Neural progenitor cell (in vitro differentiated cells): ENCODE data around the gene COL13A1. TPM values are rescaled to one million over a fixed set of nuclear protein-coding genes. Genes with fewer than 3 reads are reported as not detected.

ENCODE experiments used
- DNase-seq: peaks from one replicate; pipeline ENCODE4 v3.0.0-alpha.2; 2016; ENCODE audit warnings: low spot score
- H2AFZ ChIP-seq: fragments of 200-600 bp; sonication (generic); replicated peaks from 2 replicates; pipeline ENCODE4 v1.6.1; 2016; ENCODE audit warnings: antibody characterized with exemption
- H3F3A ChIP-seq: fragments of 200-600 bp; sonication (generic); 2 replicates; pipeline ENCODE4 v1.6.1; 2016; ENCODE audit warnings: antibody characterized with exemption, low read depth
- H3K27ac ChIP-seq: fragments of 200-600 bp; sonication (generic); 2 replicates; pipeline ENCODE4 v1.5.1; 2016; ENCODE audit warnings: mild to moderate bottlenecking
- H3K27me3 ChIP-seq: fragments of 200-600 bp; sonication (generic); 2 replicates; pipeline ENCODE4 v1.6.1; 2016; ENCODE audit warnings: mild to moderate bottlenecking, moderate library complexity
- H3K36me3 ChIP-seq: fragments of 200-600 bp; sonication (generic); 2 replicates; pipeline ENCODE4 v1.5.1; 2016
- H3K4me1 ChIP-seq: fragments of 200-600 bp; sonication (generic); 2 replicates; pipeline ENCODE4 v1.6.1; 2016; ENCODE audit warnings: mixed run types
- H3K4me2 ChIP-seq: fragments of 200-600 bp; sonication (generic); 2 replicates; pipeline ENCODE4 v1.6.1; 2016
- H3K4me3 ChIP-seq: fragments of 200-600 bp; sonication (generic); 2 replicates; pipeline ENCODE4 v1.5.1; 2016
- H3K79me2 ChIP-seq: fragments of 200-600 bp; sonication (generic); 2 replicates; pipeline ENCODE4 v1.6.1; 2016; ENCODE audit warnings: low read depth
- H3K9ac ChIP-seq: fragments of 200-600 bp; sonication (generic); 2 replicates; pipeline ENCODE4 v1.6.1; 2016
- H3K9me3 ChIP-seq: fragments of 200-600 bp; sonication (generic); 2 replicates; pipeline ENCODE4 v1.5.1; 2016; ENCODE audit warnings: low read depth
- H4K20me1 ChIP-seq: fragments of 200-600 bp; sonication (generic); 2 replicates; pipeline ENCODE4 v1.6.1; 2016; ENCODE audit warnings: low read depth
- H3K27ac Mint-ChIP-seq: 3 replicates; pipeline ENCODE4 v1.8.0; 2021; ENCODE audit warnings: mixed read lengths
- H3K27me3 Mint-ChIP-seq: 2 replicates; pipeline ENCODE4 v1.8.0; 2022; ENCODE audit warnings: low read depth, mild to moderate bottlenecking, inconsistent platforms, moderate library complexity, mixed read lengths; ENCODE audit not compliant: insufficient read depth
- H3K36me3 Mint-ChIP-seq: 3 replicates; pipeline ENCODE4 v1.8.0; 2021; ENCODE audit warnings: mixed read lengths
- H3K4me1 Mint-ChIP-seq: 3 replicates; pipeline ENCODE4 v1.8.0; 2021; ENCODE audit warnings: mixed read lengths
- H3K4me3 Mint-ChIP-seq: 3 replicates; pipeline ENCODE4 v1.8.0; 2021; ENCODE audit warnings: mild to moderate bottlenecking, moderate library complexity, mixed read lengths
- H3K9me3 Mint-ChIP-seq: 3 replicates; pipeline ENCODE4 v1.8.0; 2020; ENCODE audit warnings: mixed read lengths
- EZH2 ChIP-seq: fragments of 200-600 bp; sonication (generic); IDR thresholded peaks from 2 replicates; pipeline ENCODE4 v1.6.1; 2017; ENCODE audit warnings: antibody characterized with exemption, mild to moderate bottlenecking, moderate library complexity
- EZH2phosphoT487 ChIP-seq: fragments of 200-600 bp; sonication (generic); IDR thresholded peaks from 2 replicates; pipeline ENCODE4 v1.6.1; 2017; ENCODE audit warnings: antibody characterized with exemption
- total RNA-seq: library from RNA; depleted of rRNA; stranded (reverse); fragments of >200 nt; gene quantifications from 2 replicates; pipeline ENCODE4 v1.2.3, GENCODE V29; 2015; ENCODE audit warnings: low replicate concordance
- TF ChIP-seq, protein P1 (sequence below): fragments of 200-600 bp; sonication (generic); IDR thresholded peaks from 2 replicates; pipeline ENCODE4 v1.5.1; 2017; ENCODE audit warnings: antibody characterized with exemption, mild to moderate bottlenecking

The COL13A1 gene
- total RNA-seq, 1 donor from 2014 or later = 1.3 TPM

DNA sequence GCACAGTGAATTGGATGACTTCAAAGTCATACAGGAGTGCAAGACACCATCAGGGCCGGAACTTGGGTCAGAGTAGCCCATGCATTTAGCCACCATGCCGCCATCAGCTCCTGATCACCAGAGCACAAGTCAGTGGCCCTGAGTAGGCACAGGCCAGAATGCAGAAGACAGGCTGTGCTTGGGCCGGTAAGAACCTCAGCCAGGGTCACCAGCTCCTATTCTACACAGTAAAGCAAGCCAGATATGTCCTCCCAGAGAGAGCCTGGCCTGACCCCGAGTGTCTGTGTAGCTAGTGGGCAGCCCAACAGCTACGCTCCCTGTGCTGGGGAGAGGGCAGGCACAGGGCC, 44.5 kb upstream of the COL13A1 start:
- peak overlapping the region; percentile 38 for H3K27ac Mint-ChIP-seq

DNA sequence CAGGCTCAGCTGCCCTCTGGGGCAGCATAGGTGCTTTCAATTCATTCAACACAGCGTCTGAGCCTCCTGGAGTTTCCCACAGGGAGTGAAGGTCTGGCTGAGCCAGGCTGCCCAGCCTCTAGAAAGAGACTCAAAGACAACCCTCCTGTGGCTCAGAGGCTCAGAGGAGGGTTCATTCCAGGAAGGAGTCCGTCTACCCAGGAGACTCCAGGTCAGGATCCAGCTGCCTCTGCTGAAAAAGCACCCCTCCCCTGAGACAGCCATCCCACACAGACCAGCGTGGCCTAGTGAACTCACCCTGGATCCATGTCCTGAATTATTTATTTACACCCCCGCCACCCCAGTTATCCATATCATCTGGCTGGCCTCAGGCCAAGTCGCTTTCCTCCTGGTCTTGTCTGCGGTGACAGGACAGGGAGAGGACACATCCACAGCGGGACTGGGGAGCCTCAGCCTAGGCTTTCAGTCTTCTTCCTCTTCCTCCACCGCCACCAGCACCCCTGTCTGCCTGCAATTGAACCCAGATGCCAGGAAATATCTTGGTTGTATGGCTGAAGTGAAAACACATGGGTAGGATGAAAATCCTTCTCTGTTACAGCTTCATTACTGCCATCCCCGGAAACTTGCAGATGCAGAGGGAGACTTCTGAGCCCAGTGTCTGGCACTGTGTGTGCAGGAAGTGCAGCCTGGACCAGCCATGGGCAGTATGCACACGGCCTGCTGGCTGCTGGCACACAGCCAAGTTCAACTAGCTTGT, 44.0 kb upstream of the COL13A1 start:
- no peaks in the 10 kb centered on the region for H3K36me3 ChIP-seq
- H3K4me3 ChIP-seq = no peak overlapping the region
- TF ChIP-seq, protein P1, sequence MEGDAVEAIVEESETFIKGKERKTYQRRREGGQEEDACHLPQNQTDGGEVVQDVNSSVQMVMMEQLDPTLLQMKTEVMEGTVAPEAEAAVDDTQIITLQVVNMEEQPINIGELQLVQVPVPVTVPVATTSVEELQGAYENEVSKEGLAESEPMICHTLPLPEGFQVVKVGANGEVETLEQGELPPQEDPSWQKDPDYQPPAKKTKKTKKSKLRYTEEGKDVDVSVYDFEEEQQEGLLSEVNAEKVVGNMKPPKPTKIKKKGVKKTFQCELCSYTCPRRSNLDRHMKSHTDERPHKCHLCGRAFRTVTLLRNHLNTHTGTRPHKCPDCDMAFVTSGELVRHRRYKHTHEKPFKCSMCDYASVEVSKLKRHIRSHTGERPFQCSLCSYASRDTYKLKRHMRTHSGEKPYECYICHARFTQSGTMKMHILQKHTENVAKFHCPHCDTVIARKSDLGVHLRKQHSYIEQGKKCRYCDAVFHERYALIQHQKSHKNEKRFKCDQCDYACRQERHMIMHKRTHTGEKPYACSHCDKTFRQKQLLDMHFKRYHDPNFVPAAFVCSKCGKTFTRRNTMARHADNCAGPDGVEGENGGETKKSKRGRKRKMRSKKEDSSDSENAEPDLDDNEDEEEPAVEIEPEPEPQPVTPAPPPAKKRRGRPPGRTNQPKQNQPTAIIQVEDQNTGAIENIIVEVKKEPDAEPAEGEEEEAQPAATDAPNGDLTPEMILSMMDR = no peak
- TF ChIP-seq EZH2 = no peak
- TF ChIP-seq EZH2phosphoT487 = no peak
- no peaks in the 10 kb centered on the region for H3F3A ChIP-seq
- peaks cover 3% of the 10 kb centered on the region for H3K27me3 Mint-ChIP-seq
- no peak overlapping the region for H3K27ac Mint-ChIP-seq
- H3K27me3 ChIP-seq = no peaks in the 10 kb centered on the region
- H2AFZ ChIP-seq = no peak overlapping the region
- no peak overlapping the region for H3K4me2 ChIP-seq
- H3K79me2 ChIP-seq = no peaks in the 10 kb centered on the region
- no peak for DNase-seq
- no peaks in the 10 kb centered on the region for H3K9me3 ChIP-seq
- H3K4me1 ChIP-seq = no peaks in the 10 kb centered on the region
- H3K9me3 Mint-ChIP-seq = no peaks in the 10 kb centered on the region
- H3K4me1 Mint-ChIP-seq = peaks cover 14% of the 10 kb centered on the region
- no peak overlapping the region for H3K27ac ChIP-seq
- H3K9ac ChIP-seq = no peak overlapping the region
- H4K20me1 ChIP-seq = no peaks in the 10 kb centered on the region
- H3K36me3 Mint-ChIP-seq = no peaks in the 10 kb centered on the region
- H3K4me3 Mint-ChIP-seq = no peak overlapping the region

More for the DNA sequence above, 44.5 kb upstream of the COL13A1 start:
- no peak overlapping the region for H3K4me3 ChIP-seq
- H3K4me1 ChIP-seq = peaks cover 5% of the 10 kb centered on the region
- no peaks in the 10 kb centered on the region for H3K9me3 ChIP-seq
- no peaks in the 10 kb centered on the region for H3F3A ChIP-seq
- H3K27me3 Mint-ChIP-seq = peaks cover 3% of the 10 kb centered on the region
- H3K36me3 ChIP-seq = no peaks in the 10 kb centered on the region
- H2AFZ ChIP-seq = no peak overlapping the region
- no peak overlapping the region for H3K4me2 ChIP-seq
- no peak overlapping the region for H3K9ac ChIP-seq
- no peaks in the 10 kb centered on the region for H3K27me3 ChIP-seq
- no peak overlapping the region for H3K4me3 Mint-ChIP-seq
- no peaks in the 10 kb centered on the region for H3K9me3 Mint-ChIP-seq
- H3K4me1 Mint-ChIP-seq = peaks cover 18% of the 10 kb centered on the region
- no peaks in the 10 kb centered on the region for H3K79me2 ChIP-seq
- no peak overlapping the region for H3K27ac ChIP-seq
- no peaks in the 10 kb centered on the region for H3K36me3 Mint-ChIP-seq
- H4K20me1 ChIP-seq = no peaks in the 10 kb centered on the region
- TF ChIP-seq EZH2phosphoT487 (no peak), EZH2 (no peak)
- TF ChIP-seq, protein P1 = no peak
- DNase-seq = no peak

DNA sequence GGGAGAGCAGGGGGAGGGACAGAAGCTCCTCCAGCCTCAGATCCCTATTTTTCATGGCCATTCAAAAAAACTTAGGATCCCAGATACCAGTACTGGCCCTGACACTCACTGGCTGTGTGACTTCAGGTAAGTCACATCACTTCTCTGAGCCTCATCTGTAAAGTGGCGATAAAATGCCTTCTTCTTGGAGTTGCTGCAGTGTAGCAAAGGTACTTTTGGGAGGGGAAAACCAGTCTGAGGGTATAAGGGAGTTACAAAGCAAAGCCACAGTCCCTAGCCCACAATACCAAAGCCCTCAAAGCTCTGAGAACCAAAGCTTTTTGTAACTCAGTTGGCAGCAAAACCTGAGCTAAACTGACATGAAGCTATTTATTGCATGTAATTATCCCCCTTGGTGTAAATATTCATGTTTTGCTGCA, 43.4 kb upstream of the COL13A1 start:
- H3K9me3 ChIP-seq = no peaks in the 10 kb centered on the region
- H4K20me1 ChIP-seq = no peaks in the 10 kb centered on the region
- H3K27me3 ChIP-seq = no peaks in the 10 kb centered on the region
- no peaks in the 10 kb centered on the region for H3F3A ChIP-seq
- no peaks in the 10 kb centered on the region for H3K79me2 ChIP-seq
- TF ChIP-seq EZH2phosphoT487 = no peak
- no peak for TF ChIP-seq EZH2
- TF ChIP-seq, protein P1 = no peak
- DNase-seq = no peak
- Mint-ChIP-seq H3K36me3 (no peaks in the 10 kb centered on the region), H3K27ac (no peak overlapping the region), H3K4me3 (no peak overlapping the region), H3K27me3 (peaks cover 3% of the 10 kb centered on the region), H3K4me1 (peaks cover 14% of the 10 kb centered on the region), H3K9me3 (no peaks in the 10 kb centered on the region)
- no peak overlapping the region for H3K4me2 ChIP-seq
- H2AFZ ChIP-seq = no peak overlapping the region
- no peak overlapping the region for H3K27ac ChIP-seq
- no peaks in the 10 kb centered on the region for H3K4me1 ChIP-seq
- no peak overlapping the region for H3K4me3 ChIP-seq
- H3K9ac ChIP-seq = no peak overlapping the region
- H3K36me3 ChIP-seq = no peaks in the 10 kb centered on the region
